Panc1 (cell line): ENCODE measurements around the gene TXLNA.

ENCODE experiments used
- CTCF ChIP-seq: fragments of 450-650 bp; IDR thresholded peaks from 2 replicates; pipeline ENCODE4 v1.5.1; 2017; ENCODE audit warnings: mild to moderate bottlenecking
- POLR2AphosphoS5 ChIP-seq: IDR thresholded peaks from 2 replicates; pipeline ENCODE4 v1.6.1; 2012; ENCODE audit warnings: mild to moderate bottlenecking, low read depth, low read length, moderate library complexity

- no peak for TF ChIP-seq CTCF
- TF ChIP-seq POLR2AphosphoS5 = no peak
These were observed 29.4 kb downstream of the TXLNA start, which contains the start of gene DCDC2B for GRCh38 chr1:32208891-32209328.
